ENCODE data around the gene RBM19. TPM values are rescaled to one million over a fixed set of nuclear protein-coding genes. Genes with fewer than 3 reads are reported as not detected.

RBM19 gene
- polyA plus RNA-seq, 3 donors from 2014 or later: 0.27 to 16.7 (median 4.8) TPM

DNA sequence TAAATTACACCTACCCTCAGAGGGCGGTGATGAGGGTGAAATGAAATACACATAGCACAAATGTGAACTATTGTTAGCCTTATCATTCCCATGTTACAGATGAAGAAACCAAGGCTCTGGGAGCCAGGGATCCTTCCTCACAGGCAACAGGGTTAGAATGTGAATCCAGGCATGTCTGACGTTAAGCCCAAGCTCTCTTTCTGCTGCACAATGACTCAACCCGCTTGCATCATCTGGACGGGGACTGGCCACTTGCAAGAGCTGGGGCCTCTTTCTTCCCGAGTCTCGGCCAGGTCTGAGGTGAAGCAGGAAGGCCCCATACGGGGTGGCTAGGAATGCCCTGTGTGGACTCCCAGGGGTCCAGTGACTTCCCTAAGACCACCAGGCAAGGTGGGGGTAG lies 105.2 kb downstream of the RBM19 start:
- no peak for DNase-seq
- H3K4me3 Mint-ChIP-seq: no peak overlapping the region
- H3K27ac Mint-ChIP-seq: no peak overlapping the region
- peaks cover 31 to 32% of the 10 kb centered on the region in 2 donors for H3K4me1 Mint-ChIP-seq
- peaks cover 0 to 4% (median 2%) of the 10 kb centered on the region in 3 donors for H3K27me3 Mint-ChIP-seq (ENCODE audit: low read depth in 3 of 3)
- no peaks in the 10 kb centered on the region for H3K9me3 Mint-ChIP-seq
- H3K36me3 Mint-ChIP-seq: peaks cover 5 to 11% (median 9%) of the 10 kb centered on the region in 3 donors

DNA sequence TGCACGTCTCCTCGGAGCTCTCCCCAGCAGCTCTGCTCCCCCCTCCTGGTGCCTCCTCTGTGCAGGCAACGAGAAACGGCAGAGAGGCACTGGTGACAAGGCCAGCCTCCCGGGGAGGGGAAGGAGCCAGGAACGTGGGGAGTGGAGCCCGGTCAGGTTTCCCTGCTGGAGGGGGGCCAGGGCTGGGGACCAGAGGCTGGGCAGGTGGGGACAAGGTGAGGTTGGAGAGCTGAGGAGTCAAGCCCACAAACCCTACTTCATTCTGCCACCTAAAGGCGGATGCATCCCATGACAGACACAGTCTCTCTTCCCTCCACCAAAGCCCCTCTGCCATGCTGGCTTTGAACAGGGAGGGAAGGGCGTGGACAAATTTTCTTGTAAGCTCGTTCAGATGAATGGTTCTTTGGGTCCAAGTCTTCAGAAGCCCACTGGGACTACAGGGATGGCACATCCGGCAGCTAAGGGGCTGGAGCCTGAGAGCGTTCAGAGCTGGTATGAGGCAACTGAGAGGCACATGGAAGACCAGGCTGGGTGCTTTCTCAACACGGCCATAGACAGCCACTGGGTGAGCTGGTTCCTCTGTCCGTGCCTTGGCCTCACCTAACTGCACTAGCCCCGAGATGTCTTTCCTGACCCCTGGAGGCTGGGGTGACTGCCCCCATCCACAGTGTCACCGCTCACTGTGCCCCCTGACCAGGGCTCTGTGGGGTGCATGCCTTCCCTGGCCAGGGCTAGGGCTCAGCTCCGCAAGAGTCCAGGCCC lies 105.9 kb downstream of the RBM19 start:
- no peak overlapping the region for H3K4me3 Mint-ChIP-seq
- no peaks in the 10 kb centered on the region for H3K9me3 Mint-ChIP-seq
- no peak overlapping the region for H3K27ac Mint-ChIP-seq
- H3K27me3 Mint-ChIP-seq (ENCODE audit: low read depth in 3 of 3): peaks cover 0 to 4% (median 2%) of the 10 kb centered on the region in 3 donors
- peaks cover 5 to 17% (median 14%) of the 10 kb centered on the region in 3 donors for H3K36me3 Mint-ChIP-seq
- H3K4me1 Mint-ChIP-seq: peaks cover 31 to 32% of the 10 kb centered on the region in 2 donors
- DNase-seq: no peak

DNA sequence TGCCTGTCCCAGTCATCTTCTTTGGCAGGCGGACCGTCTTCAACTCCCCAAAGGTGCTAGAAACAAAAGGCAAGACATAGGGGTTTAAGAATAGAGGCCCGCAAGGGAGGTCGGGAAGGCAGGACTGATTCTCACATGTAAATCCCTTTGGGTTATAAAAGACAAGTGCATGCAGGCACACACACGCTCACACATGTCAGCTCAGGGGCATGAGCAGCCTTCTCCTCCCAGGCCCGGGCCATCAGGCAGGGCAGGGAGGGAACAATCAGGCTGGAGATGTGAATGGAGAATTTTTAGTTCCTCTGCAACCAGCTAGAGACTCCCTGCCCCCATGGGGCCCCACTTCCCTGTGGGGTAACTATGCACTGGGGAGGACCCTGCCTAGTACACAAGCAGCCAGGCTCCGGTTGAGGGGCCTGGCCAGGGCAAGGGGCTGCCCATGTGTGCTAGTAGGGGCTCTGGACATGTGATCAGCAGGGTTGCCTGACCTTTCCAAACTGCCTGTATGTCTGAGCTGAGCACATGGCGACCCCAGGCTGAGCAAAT lies 107.2 kb downstream of the RBM19 start:
- Mint-ChIP-seq H3K9me3 (no peaks in the 10 kb centered on the region), H3K4me1 (peaks cover 29% of the 10 kb centered on the region in 2 donors), H3K27me3 (ENCODE audit: low read depth in 3 of 3) (peaks cover 0 to 4% (median 2%) of the 10 kb centered on the region in 3 donors), H3K27ac (no peak overlapping the region), H3K4me3 (no peak overlapping the region), H3K36me3 (peaks cover 5 to 18% (median 9%) of the 10 kb centered on the region in 3 donors)
- DNase-seq: no peak

DNA sequence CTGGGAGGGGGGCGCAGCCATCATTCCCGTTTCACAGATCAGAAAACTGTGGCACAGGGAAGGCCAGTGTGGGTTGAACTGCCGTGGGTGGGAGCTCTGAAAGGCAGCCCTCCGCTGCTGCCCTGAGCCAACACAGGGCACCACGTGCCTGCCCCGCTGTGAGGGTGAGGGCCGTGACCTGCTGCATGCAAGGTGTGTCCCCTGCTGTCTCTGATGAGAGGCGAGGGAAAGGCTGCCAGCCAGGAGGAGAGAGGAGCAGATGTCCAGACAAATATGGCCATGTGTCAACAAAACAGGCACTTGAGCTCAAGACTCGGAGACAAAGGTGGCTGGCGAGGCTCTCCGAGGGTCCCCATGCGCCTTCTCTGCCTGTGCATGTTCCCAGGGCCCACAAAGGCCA lies 108.8 kb downstream of the RBM19 start:
- Mint-ChIP-seq H3K36me3 (peaks cover 5 to 18% (median 9%) of the 10 kb centered on the region in 3 donors), H3K27ac (no peak overlapping the region), H3K9me3 (no peaks in the 10 kb centered on the region), H3K4me3 (no peak overlapping the region), H3K27me3 (ENCODE audit: low read depth in 3 of 3) (no peaks in the 10 kb centered on the region), H3K4me1 (peaks cover 14% of the 10 kb centered on the region in 2 donors)
- no peak for DNase-seq

DNA sequence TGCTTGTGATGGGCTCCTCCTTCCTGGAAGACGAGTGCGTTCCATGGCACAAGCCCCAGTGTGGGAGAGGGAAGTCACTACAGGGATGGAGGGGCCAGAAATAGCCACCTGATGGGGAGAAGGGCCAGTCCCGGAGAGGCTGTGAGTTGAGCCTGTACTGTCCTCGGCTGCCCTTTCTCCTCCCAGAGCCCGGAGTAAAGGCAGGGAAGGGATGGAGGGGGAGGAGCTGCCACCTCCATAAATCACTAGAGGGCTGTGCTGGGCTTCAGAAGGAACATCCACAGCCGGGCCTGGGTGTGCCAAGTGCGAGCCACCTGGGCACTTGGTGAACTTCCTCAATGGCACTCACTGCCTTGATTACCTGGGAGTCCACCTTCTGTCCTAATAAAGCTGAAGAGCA lies 110.1 kb downstream of the RBM19 start:
- H3K36me3 Mint-ChIP-seq: peaks cover 5 to 18% (median 9%) of the 10 kb centered on the region in 3 donors
- DNase-seq: no peak
- no peak overlapping the region for H3K27ac Mint-ChIP-seq
- no peaks in the 10 kb centered on the region for H3K27me3 Mint-ChIP-seq (ENCODE audit: low read depth in 3 of 3)
- no peak overlapping the region for H3K4me3 Mint-ChIP-seq
- peaks cover 0 to under 1% of the 10 kb centered on the region in 2 donors for H3K4me1 Mint-ChIP-seq
- H3K9me3 Mint-ChIP-seq: no peaks in the 10 kb centered on the region

DNA sequence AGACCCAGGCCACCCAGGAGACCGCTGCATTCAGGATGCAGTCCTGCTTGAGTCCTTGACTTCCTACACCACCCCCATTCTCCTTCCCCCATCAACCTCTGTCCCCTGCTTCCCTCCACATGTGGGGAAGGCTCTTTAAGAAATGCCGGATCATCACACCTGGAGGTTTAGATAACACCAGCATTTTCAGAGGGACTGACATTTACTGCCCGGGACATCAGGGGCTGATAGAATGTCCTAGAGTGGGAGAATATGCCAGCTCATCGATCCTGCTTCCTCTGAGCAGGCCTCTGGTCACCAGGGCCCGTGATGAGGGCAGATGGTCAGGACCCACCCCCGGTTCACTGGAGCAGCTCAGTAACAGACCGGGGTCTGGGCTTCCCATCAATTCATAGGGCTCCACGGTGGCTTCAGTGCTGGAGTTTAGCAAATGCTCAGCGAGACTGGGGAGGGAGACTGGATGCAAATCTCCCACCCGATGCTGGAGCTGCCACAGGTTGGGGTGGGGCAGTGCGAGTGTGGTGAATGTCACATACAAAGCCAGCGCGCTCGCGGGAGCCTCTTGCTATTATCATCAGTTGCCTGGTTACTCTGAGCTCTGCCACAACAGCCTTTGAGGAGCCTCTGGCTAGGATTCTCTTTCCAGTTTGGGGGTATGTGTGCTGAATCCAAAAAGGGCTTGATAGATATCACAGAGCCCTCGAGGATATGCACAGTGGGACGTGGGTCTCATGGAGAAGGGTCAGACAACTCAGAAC lies 111.6 kb downstream of the RBM19 start:
- H3K27ac Mint-ChIP-seq: peak overlapping the region in 1 of 6 donors; percentile 71
- H3K9me3 Mint-ChIP-seq: no peaks in the 10 kb centered on the region
- no peaks in the 10 kb centered on the region for H3K4me1 Mint-ChIP-seq
- no peak overlapping the region for H3K4me3 Mint-ChIP-seq
- H3K36me3 Mint-ChIP-seq: peaks cover 5 to 18% (median 9%) of the 10 kb centered on the region in 3 donors
- no peak for DNase-seq
- no peaks in the 10 kb centered on the region for H3K27me3 Mint-ChIP-seq (ENCODE audit: low read depth in 3 of 3)

DNA sequence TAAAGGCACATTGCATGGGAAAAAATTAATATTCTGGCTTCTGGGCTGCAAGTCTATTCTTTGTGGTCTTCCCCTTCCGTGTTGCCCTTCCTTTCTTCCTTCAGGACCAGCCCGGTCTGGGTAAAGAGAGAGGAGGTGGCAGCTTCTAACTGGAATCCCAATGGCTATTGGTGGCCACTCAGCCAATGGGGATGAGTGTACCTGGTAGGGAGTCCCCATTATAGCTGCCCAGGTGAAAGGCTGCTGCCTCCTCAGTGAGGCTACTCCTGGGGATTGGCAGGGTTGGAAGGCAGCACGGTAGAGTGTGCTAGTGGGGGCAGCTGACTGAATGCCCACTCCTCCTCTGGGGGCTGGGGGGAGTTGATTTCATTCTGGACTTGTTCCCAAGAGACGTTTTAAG lies 112.6 kb downstream of the RBM19 start:
- no peak for DNase-seq
- Mint-ChIP-seq H3K27ac (no peak overlapping the region), H3K4me1 (no peaks in the 10 kb centered on the region), H3K27me3 (ENCODE audit: low read depth in 3 of 3) (no peaks in the 10 kb centered on the region), H3K4me3 (no peak overlapping the region), H3K9me3 (no peaks in the 10 kb centered on the region), H3K36me3 (peaks cover 5 to 22% (median 9%) of the 10 kb centered on the region in 3 donors)

DNA sequence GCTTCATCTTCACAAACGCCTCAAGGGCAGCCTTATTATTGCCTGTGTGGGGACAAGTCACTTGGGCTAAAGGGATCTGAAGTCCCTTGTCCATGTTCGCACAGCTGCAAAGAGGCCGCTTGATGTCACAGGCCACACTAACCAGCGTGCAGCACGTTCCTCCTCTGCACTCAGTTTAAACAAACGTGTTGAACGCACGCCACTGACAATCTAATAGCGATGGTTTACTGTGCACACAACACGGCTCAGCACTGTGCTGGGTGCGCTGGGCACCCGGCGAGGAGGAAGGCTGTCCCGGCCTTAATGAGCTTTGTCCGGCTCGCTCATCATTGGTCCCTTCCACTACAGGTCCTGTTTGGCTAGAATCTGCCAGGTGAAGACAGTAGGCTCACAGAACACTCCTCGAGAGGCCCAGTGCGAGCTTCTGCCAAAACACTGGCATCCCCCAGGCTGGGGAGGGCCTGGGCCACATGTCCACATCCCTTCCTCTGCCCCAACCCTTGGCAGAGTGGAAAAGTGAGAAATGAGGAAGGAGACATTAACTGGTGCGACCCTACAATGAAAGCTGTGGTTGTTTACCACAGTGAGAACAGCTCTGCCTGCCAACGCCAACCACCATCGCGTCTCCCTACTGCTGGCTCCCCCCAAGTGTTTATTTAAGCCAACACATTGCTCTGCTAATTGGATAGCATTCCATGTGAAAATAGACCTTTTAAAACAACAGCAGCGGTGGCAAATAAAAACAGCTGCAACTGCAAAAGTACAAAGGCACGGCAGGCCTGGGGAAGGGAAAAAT lies 113.2 kb downstream of the RBM19 start:
- Mint-ChIP-seq H3K4me1 (no peaks in the 10 kb centered on the region), H3K9me3 (no peaks in the 10 kb centered on the region), H3K27me3 (ENCODE audit: low read depth in 3 of 3) (no peaks in the 10 kb centered on the region), H3K36me3 (peaks cover 5 to 22% (median 10%) of the 10 kb centered on the region in 3 donors), H3K27ac (no peak overlapping the region), H3K4me3 (no peak overlapping the region)
- DNase-seq: no peak

DNA sequence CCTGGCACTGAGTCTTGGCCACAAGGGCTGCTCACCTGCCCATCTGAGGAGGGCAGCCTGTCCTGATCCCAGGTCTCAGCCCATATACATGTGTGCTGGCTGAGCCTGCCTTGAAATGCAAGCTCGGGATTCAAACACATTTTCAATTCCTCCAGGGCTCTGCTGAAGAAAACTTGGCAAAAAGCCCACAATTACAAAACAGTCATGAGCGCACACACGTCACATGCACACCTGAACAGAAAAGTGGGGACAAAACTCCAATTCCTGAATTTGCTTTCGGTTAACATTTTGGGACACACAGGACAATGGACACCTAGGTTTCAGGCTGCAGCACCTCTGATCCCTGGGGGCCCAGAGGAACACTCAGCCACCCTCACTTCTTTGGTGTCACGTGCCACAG lies 113.9 kb downstream of the RBM19 start:
- Mint-ChIP-seq H3K27ac (no peak overlapping the region), H3K27me3 (ENCODE audit: low read depth in 3 of 3) (no peaks in the 10 kb centered on the region), H3K36me3 (peaks cover 5 to 24% (median 14%) of the 10 kb centered on the region in 3 donors), H3K9me3 (no peaks in the 10 kb centered on the region), H3K4me3 (no peak overlapping the region), H3K4me1 (no peaks in the 10 kb centered on the region)
- no peak for DNase-seq

DNA sequence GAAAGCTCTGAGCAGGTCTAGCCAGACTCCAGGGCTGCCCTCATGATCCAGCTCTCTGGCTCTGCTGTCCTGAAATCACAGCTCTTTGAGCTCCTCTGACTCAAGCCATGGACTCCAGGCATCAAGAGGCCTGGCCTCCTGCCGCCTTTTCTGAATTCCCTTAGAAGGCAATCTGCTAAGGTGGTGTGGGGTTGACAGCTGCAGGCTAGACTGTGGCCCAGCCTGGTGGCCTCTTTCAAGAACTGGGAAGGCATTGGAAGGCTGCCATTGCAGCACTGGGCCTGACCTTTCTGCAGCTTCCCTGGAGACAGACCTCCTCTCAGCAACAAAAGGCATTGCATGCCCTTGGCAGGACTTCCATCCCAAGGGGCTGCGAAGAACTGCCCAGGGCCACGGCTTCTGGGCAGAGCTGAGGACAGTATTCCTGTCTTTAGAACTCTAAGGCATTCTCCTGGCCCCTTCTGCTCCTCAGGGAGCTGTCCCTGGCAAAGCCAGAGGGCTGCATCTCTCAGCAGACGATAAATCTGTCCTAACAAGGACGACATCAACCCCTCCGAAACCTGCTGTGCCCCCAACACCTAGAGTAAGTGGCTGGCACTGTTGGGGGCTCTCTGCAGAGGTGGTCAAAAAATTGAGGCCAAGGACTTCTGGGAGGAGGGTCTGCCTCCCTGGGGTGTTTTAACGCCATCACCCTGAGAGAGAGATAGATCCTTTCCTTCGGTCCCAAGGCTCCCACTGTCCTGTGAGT lies 115.6 kb downstream of the RBM19 start:
- H3K27ac Mint-ChIP-seq: no peak overlapping the region
- no peaks in the 10 kb centered on the region for H3K9me3 Mint-ChIP-seq

DNA sequence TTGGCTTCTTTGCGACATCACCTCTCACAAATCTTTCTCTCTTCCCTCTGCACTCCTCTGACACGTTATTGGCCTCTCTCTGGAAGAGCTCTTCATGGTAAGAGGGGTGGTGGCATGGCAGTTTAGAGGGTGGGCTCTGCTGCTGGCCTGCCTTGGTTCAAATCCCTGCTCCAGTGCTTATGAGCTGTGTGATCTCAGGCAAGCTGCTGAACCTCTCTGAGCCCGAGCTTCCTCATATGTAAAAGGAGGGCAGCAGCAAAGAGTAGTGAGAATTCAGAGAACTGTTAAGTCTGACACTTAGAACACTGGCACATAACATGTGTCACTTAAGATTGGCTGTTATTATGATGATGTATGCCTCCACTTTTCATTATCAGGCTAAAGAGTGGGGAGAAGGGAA lies 118.3 kb downstream of the RBM19 start:
- peaks cover 7 to 18% (median 7%) of the 10 kb centered on the region in 3 donors for H3K36me3 Mint-ChIP-seq
- H3K27ac Mint-ChIP-seq: peak overlapping the region in 1 of 6 donors; percentile 50
- no peaks in the 10 kb centered on the region for H3K27me3 Mint-ChIP-seq (ENCODE audit: low read depth in 3 of 3)
- no peaks in the 10 kb centered on the region for H3K4me1 Mint-ChIP-seq
- no peak for DNase-seq
- H3K9me3 Mint-ChIP-seq: no peaks in the 10 kb centered on the region
- no peak overlapping the region for H3K4me3 Mint-ChIP-seq

More for the DNA sequence above, 115.6 kb downstream of the RBM19 start:
- DNase-seq: no peak
- H3K4me1 Mint-ChIP-seq: no peaks in the 10 kb centered on the region
- peaks cover 6 to 11% (median 7%) of the 10 kb centered on the region in 3 donors for H3K36me3 Mint-ChIP-seq
- no peak overlapping the region for H3K4me3 Mint-ChIP-seq
- no peaks in the 10 kb centered on the region for H3K27me3 Mint-ChIP-seq (ENCODE audit: low read depth in 3 of 3)

DNA sequence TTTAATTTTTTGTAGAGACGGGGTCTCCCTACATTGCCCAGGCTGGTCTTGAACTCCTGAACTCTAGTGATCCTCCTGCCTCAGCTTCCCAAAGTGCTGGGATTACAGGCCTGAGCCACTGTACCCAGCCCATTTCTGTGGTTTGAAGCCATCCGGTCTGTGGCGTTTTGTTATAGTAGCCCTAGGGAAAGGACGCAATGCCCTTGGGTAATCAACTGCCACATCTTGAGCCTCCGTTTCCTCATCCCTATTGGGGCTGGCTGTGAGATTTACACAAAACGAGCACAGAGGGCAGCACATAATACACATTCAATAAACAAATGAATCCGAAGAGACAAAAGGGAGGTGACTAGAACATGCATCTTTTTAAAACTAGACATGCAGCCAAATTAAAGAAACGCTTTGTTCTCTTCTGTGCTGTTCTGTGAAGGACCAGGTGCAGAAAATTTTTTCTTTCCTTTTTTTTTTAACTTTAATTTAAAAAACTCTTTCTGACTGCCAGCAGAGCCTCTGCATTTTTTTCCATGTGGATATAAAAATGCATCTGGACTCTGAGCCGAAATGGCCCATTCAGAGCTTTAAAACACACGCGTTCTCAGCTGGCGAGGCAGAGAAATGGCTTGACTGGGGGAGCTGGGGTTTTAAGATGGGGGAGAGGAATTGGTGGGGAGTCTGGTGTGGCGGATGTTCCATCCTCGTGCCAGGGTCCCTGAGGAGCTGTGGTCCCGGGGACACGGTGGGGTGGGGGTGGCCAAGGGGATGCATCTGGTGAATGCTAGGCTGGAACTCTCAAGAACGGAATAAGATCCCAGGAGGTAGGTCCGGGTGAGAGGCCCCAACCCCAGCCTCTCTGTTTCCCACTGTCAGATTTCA lies 119.0 kb downstream of the RBM19 start:
- Mint-ChIP-seq H3K4me1 (no peaks in the 10 kb centered on the region), H3K27ac (peak overlapping the region in 1 of 6 donors; percentile 50), H3K9me3 (no peaks in the 10 kb centered on the region), H3K4me3 (no peak overlapping the region), H3K27me3 (ENCODE audit: low read depth in 3 of 3) (peaks cover 0 to 1% (median 0%) of the 10 kb centered on the region in 3 donors), H3K36me3 (peaks cover 12 to 25% (median 13%) of the 10 kb centered on the region in 3 donors)
- DNase-seq: no peak
